ENCODE data around the gene PPP6R2.

The PPP6R2 gene

GRCh38 chr22:50423956-50424355 is 80.8 kb downstream of the PPP6R2 start:
- TF ChIP-seq REST (IDR thresholded peaks at IDR 0.05; ENCODE audit: insufficient read depth in 1 of 2, low read depth in 2 of 2, low read length in 2 of 2) (no peak), POLR2AphosphoS5 (IDR thresholded peaks at IDR 0.05; ENCODE audit: low read depth, low read length) (no peak), TAF1 (IDR thresholded peaks at IDR 0.05; ENCODE audit: borderline replicate concordance, insufficient read depth, low read length) (no peak), SIN3A (IDR thresholded peaks at IDR 0.05; ENCODE audit: borderline replicate concordance, insufficient read depth, low read length) (no peak), FOXP2 (optimal IDR thresholded peaks at IDR 0.05; ENCODE audit: borderline replicate concordance, extremely low read depth, extremely low read length, insufficient read depth) (no peak)

GRCh38 chr22:50425179-50425916 is 82.2 kb downstream of the PPP6R2 start:
- TF ChIP-seq POLR2AphosphoS5 (IDR thresholded peaks at IDR 0.05; ENCODE audit: low read depth, low read length), result no peak

- TF ChIP-seq REST (IDR thresholded peaks at IDR 0.05; ENCODE audit: insufficient read depth in 1 of 2, low read depth in 2 of 2, low read length in 2 of 2), result no peak
- TF ChIP-seq TAF1 (IDR thresholded peaks at IDR 0.05; ENCODE audit: borderline replicate concordance, insufficient read depth, low read length), result no peak
- no peak for TF ChIP-seq SIN3A (IDR thresholded peaks at IDR 0.05; ENCODE audit: borderline replicate concordance, insufficient read depth, low read length)
- no peak for TF ChIP-seq FOXP2 (optimal IDR thresholded peaks at IDR 0.05; ENCODE audit: borderline replicate concordance, extremely low read depth, extremely low read length, insufficient read depth)
- no peak for TF ChIP-seq POLR2AphosphoS5 (IDR thresholded peaks at IDR 0.05; ENCODE audit: low read depth, low read length)
Measured at GRCh38 chr22:50432131-50432876, 89.2 kb downstream of the PPP6R2 start.

GRCh38 chr22:50434849-50435248 is 91.7 kb downstream of the PPP6R2 start:
- no peak for TF ChIP-seq SIN3A (IDR thresholded peaks at IDR 0.05; ENCODE audit: borderline replicate concordance, insufficient read depth, low read length)
- no peak for TF ChIP-seq TAF1 (IDR thresholded peaks at IDR 0.05; ENCODE audit: borderline replicate concordance, insufficient read depth, low read length)
- no peak for TF ChIP-seq REST (IDR thresholded peaks at IDR 0.05; ENCODE audit: insufficient read depth in 1 of 2, low read depth in 2 of 2, low read length in 2 of 2)
- TF ChIP-seq POLR2AphosphoS5 (IDR thresholded peaks at IDR 0.05; ENCODE audit: low read depth, low read length), result no peak
- TF ChIP-seq FOXP2 (optimal IDR thresholded peaks at IDR 0.05; ENCODE audit: borderline replicate concordance, extremely low read depth, extremely low read length, insufficient read depth), result no peak

GRCh38 chr22:50435291-50436014 is 92.3 kb downstream of the PPP6R2 start:
- TF ChIP-seq TAF1 (IDR thresholded peaks at IDR 0.05; ENCODE audit: borderline replicate concordance, insufficient read depth, low read length) (no peak), REST (IDR thresholded peaks at IDR 0.05; ENCODE audit: insufficient read depth in 1 of 2, low read depth in 2 of 2, low read length in 2 of 2) (no peak)

Data from PFSK-1 (cell line).